B cell (primary cell): Measurements from ENCODE around the gene CELA1. TPM values are rescaled to one million over a fixed set of nuclear protein-coding genes. Genes with fewer than 3 reads are reported as not detected.

Experiments
- ATAC-seq: fragments of 200-7000 bp; cut with Tn5 transposase; one replicate; pipeline ENCODE4 v1.10.0; 2021; ENCODE audit warnings: low read depth, mild to moderate bottlenecking, moderate number of reproducible peaks, moderate library complexity
- CTCF ChIA-PET: fragments of 350-600 bp; sonication (Branson Sonifier 250); formaldehyde crosslinking; loops from one replicate; lab custom pipeline; 2021; ENCODE audit warnings: antibody characterized with exemption, inconsistent platforms; lab: Charles Lee
- POLR2A ChIA-PET: fragments of 350-600 bp; sonication (Branson Sonifier 250); formaldehyde crosslinking; loops from one replicate; lab custom pipeline; 2021; ENCODE audit warnings: antibody characterized with exemption; lab: Charles Lee
- DNase-seq: peaks from one replicate; pipeline ENCODE4 v3.0.0; 2013
- H2AFZ ChIP-seq: 2 replicates; pipeline ENCODE4 v1.6.1; 2012; ENCODE audit warnings: mild to moderate bottlenecking, low read depth, low read length; ENCODE audit not compliant: insufficient read depth, poor library complexity, severe bottlenecking
- H3K27ac ChIP-seq, 2 donors: 1 replicate in 1 of 2; 2 replicates in 1 of 2; pipeline ENCODE4 v1.5.1; 2012 to 2013; ENCODE audit warnings: low read length in 2 of 2, mild to moderate bottlenecking in 2 of 2, moderate library complexity in 1 of 2
- H3K27me3 ChIP-seq, 4 experiments: fragments of 200-600 bp in 1 of 4; sonication (generic) in 1 of 4; replicated peaks in 1 of 4; 1 replicate in 2 of 4; 2 replicates in 2 of 4; pipeline versions ENCODE4 v1.6.1 to v1.7.0; 2013 to 2016; ENCODE audit warnings: low read length in 3 of 4, mild to moderate bottlenecking in 2 of 4, mixed read lengths in 1 of 4, moderate library complexity in 1 of 4; ENCODE audit not compliant: insufficient read depth in 4 of 4, control insufficient read depth in 3 of 4; ENCODE audit errors: control extremely low read depth in 1 of 4
- H3K36me3 ChIP-seq, 2 experiments: replicated peaks in 1 of 2; 1 replicate in 1 of 2; 2 replicates in 1 of 2; pipeline versions ENCODE4 v1.6.1 to v1.7.1; 2013; ENCODE audit warnings: low read length in 1 of 2; ENCODE audit not compliant: insufficient read depth in 2 of 2, control insufficient read depth in 1 of 2; ENCODE audit errors: control extremely low read depth in 1 of 2, extremely low read depth in 1 of 2
- H3K4me1 ChIP-seq, 2 donors: fragments of 200-600 bp in 1 of 2; sonication (generic) in 1 of 2; 1 replicate in 1 of 2; 2 replicates in 1 of 2; pipeline versions ENCODE4 v1.5.1 to v1.6.1; 2013 to 2017; ENCODE audit warnings: low read length in 2 of 2; ENCODE audit not compliant: control insufficient read depth in 2 of 2, insufficient read depth in 2 of 2
- H3K4me2 ChIP-seq: replicated peaks from 2 replicates; pipeline ENCODE3; 2012; ENCODE audit warnings: mild to moderate bottlenecking, low read depth, low read length; ENCODE audit not compliant: poor library complexity, severe bottlenecking
- H3K4me3 ChIP-seq, 5 experiments: fragments of 200-600 bp in 1 of 5; sonication (generic) in 1 of 5; 1 replicate in 3 of 5; 2 replicates in 2 of 5; pipeline versions ENCODE4 v1.5.1 to v1.7.0; 2011 to 2016; ENCODE audit warnings: low read length in 4 of 5, mild to moderate bottlenecking in 4 of 5, low read depth in 2 of 5, control low read depth in 1 of 5, moderate library complexity in 1 of 5; ENCODE audit not compliant: insufficient read depth in 1 of 5; ENCODE audit errors: control extremely low read depth in 1 of 5, extremely low read depth in 1 of 5
- H3K79me2 ChIP-seq: fragments of 200-600 bp; sonication (generic); one replicate; pipeline ENCODE4 v1.6.0; 2016; ENCODE audit warnings: low read length; ENCODE audit not compliant: control insufficient read depth, insufficient read depth
- H3K9ac ChIP-seq: fragments of 200-600 bp; sonication (generic); 2 replicates; pipeline ENCODE4 v1.6.1; 2017; ENCODE audit warnings: mild to moderate bottlenecking, low read length, moderate library complexity
- H3K9me3 ChIP-seq, 3 donors: one replicate each; pipeline versions ENCODE4 v1.6.1 to v1.7.1; 2013; ENCODE audit warnings: low read length in 2 of 3; ENCODE audit not compliant: control insufficient read depth in 2 of 3, insufficient read depth in 1 of 3; ENCODE audit errors: control extremely low read depth in 1 of 3
- H4K20me1 ChIP-seq: 2 replicates; pipeline ENCODE4 v1.6.0; 2012; ENCODE audit warnings: mild to moderate bottlenecking, low read length; ENCODE audit not compliant: insufficient read depth, control insufficient read depth, poor library complexity, severe bottlenecking
- H3K27ac Mint-ChIP-seq: one replicate; pipeline ENCODE4 v1.8.0; 2021; ENCODE audit warnings: mixed read lengths
- H3K27me3 Mint-ChIP-seq: one replicate; pipeline ENCODE4 v1.8.0; 2021; ENCODE audit warnings: mixed read lengths
- H3K4me1 Mint-ChIP-seq: one replicate; pipeline ENCODE4 v1.8.0; 2021; ENCODE audit warnings: mixed read lengths
- H3K4me3 Mint-ChIP-seq: one replicate; pipeline ENCODE4 v1.8.0; 2021; ENCODE audit warnings: mixed read lengths
- H3K9me3 Mint-ChIP-seq: one replicate; pipeline ENCODE4 v1.8.0; 2022; ENCODE audit warnings: mixed read lengths; ENCODE audit not compliant: insufficient read depth
- CTCF ChIP-seq: fragments of 200-600 bp; IDR thresholded peaks from one replicate; pipeline ENCODE4 v1.8.0; 2022; ENCODE audit warnings: antibody characterized with exemption, mild to moderate bottlenecking
- EZH2 ChIP-seq: IDR thresholded peaks from 2 replicates; pipeline ENCODE4 v1.6.1; 2012; ENCODE audit warnings: borderline replicate concordance, low read depth, mild to moderate bottlenecking, moderate library complexity, low read length; ENCODE audit not compliant: insufficient read depth, poor library complexity, severe bottlenecking
- WGBS: methylation state at CpG from one replicate; pipeline ENCODE4 v1.1.5; 2013; ENCODE audit warnings: missing lambda C conversion rate; ENCODE audit not compliant: insufficient coverage; 5-methylcytosine and 5-hydroxymethylcytosine counted together
- intact Hi-C: fragments of 100-400 bp; cut with micrococcal nuclease; formaldehyde crosslinking; loops from one replicate; pipeline ENCODE4 v1.10.0; 2022
- polyA plus RNA-seq: library from polyadenylated mRNA; depleted of rRNA; stranded (reverse); fragments of >200 nt; gene quantifications from 2 replicates; pipeline ENCODE4 v1.2.3, GENCODE V29; 2012
- total RNA-seq, 2 donors: library from RNA; stranded (reverse); fragments of 120-200 nt in 1 of 2; gene quantifications; 1 replicate in 1 of 2; 2 replicates in 1 of 2; pipeline versions ENCODE4 v1.2.3 to v1.2.4, GENCODE V29; 2013 to 2022

Gene CELA1
- total and polyA plus RNA-seq, 2 donors (not counting 1 experiment from before 2014, with no cell fraction given) = not detected

DNA sequence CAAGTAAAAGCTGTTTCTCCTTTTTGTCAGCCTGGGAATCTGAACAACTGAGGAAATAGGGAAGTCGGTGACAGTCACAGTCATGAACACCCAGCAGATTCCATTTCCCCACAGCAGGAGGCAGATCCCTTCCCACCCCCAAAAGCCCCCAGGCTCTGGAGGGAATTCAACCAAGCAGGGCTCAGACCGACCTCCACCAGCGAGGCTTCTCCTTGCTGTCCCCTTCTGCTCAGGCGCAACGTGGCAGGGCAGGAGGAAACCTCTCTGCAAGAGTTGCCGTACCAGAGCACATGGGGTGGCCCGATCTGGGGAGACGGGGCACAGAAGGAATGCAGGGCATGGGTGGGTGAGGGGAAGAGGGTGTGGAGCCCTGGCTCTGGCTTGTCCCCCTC, 44.4 kb upstream of the CELA1 start:
- peak overlapping the region; percentile 88 for H3K27ac Mint-ChIP-seq
- H3K27me3 Mint-ChIP-seq = no peaks in the 10 kb centered on the region
- peak; percentile 68 for DNase-seq

More for the DNA sequence above, 44.4 kb upstream of the CELA1 start:
- peak overlapping the region; percentile 91 for H3K4me2 ChIP-seq
- Mint-ChIP-seq H3K4me1 (peaks cover 71% of the 10 kb centered on the region), H3K9me3 (no peaks in the 10 kb centered on the region), H3K4me3 (peak overlapping the region; percentile 89)
- peak overlapping the region; percentile 82 for H3K9ac ChIP-seq
- POLR2A ChIA-PET = interaction anchor here (1.6 to 4.0 kb wide), 2 partner anchors 19 to 21 kb away, joined by 4 to 22 read pairs; no protein-coding TSS in a partner anchor
- TF ChIP-seq EZH2 = no peak
- no peak for TF ChIP-seq CTCF
- H3K27ac ChIP-seq = peak overlapping the region; percentile 66 to 87
- peaks cover 0 to 3% of the 10 kb centered on the region in 2 experiments for H3K36me3 ChIP-seq
- H3K4me1 ChIP-seq = peaks cover 65 to 74% of the 10 kb centered on the region in 2 donors
- H4K20me1 ChIP-seq = no peaks in the 10 kb centered on the region
- 4% methylated on average over 4 of the region's 8 CpGs for WGBS
- CTCF ChIA-PET = interaction anchor here (1.0 to 1.5 kb wide), 4 partner anchors 19 to 50 kb away, joined by 4 to 6 read pairs (median 5); no protein-coding TSS in a partner anchor
- ATAC-seq = no peak
- no peaks in the 10 kb centered on the region for H3K9me3 ChIP-seq
- H3K79me2 ChIP-seq = peaks cover 22% of the 10 kb centered on the region
- intact Hi-C loops = loop anchor here (1.0 to 10.0 kb wide), 3 partner anchors 33 to 144 kb away; partner anchors contain the start of gene SLC4A8
- H3K27me3 ChIP-seq = no peaks in the 10 kb centered on the region
- H3K4me3 ChIP-seq = peak overlapping the region; percentile 21 to 87 (median 83)
- H2AFZ ChIP-seq = peak overlapping the region; percentile 85
